Endometrium (tissue), 2 donors: ENCODE data around the gene EFTUD2.
A peak's percentile ranks its signal among the peaks of the same experiment; 100 is the strongest.
"Not testable (repeated sequence)": the region's sequence is repeated elsewhere in the genome, so short reads cannot be mapped to it uniquely, and the experiment has no call there.

Source experiments
- FAIRE-seq: peaks from 2 replicates; lab custom pipeline; 2012; peaks lifted over from hg19 to GRCh38; lab: Jason Lieb, UNC
- donor health status: control.
- donor health status: control.

Gene EFTUD2

GRCh38 chr17:44808656-44809388, 90.4 kb downstream of the EFTUD2 start:
- not testable (repeated sequence) for FAIRE-seq

GRCh38 chr17:44808156-44808555, 91.1 kb downstream of the EFTUD2 start:
- no peak for FAIRE-seq

- FAIRE-seq = peak; percentile 94
Measured at GRCh38 chr17:44807817-44808155, 91.5 kb downstream of the EFTUD2 start.

GRCh38 chr17:44807093-44807816, 92.0 kb downstream of the EFTUD2 start:
- FAIRE-seq = no peak

GRCh38 chr17:44804302-44805089, 94.7 kb downstream of the EFTUD2 start:
- FAIRE-seq = peak; percentile 81

- no peak for FAIRE-seq
Measured at GRCh38 chr17:44801880-44802279, 97.4 kb downstream of the EFTUD2 start.
